Body of pancreas (tissue), 4 donors: ENCODE results near the gene LTB4R2. TPM values are rescaled to one million over a fixed set of nuclear protein-coding genes. Genes with fewer than 3 reads are reported as not detected.

Experiments used
- ATAC-seq: fragments of 150-250 bp; one replicate; pipeline ENCODE4 v1.9.1; 2016
- DNase-seq, 4 donors: peaks; one replicate each; pipeline ENCODE4 v3.0.0-alpha.2; 2019
- H3K27ac ChIP-seq, 4 donors: fragments of 200-600 bp; sonication (generic); 1 replicate in 3 of 4; 2 replicates in 1 of 4; pipeline versions ENCODE4 v1.5.1 to v1.6.1; 2016 to 2019; ENCODE audit warnings: mild to moderate bottlenecking in 1 of 4, mixed read lengths in 1 of 4, moderate library complexity in 1 of 4
- H3K27me3 ChIP-seq, 2 donors: fragments of 200-600 bp; sonication (generic); one replicate each; pipeline ENCODE4 v1.6.0; 2016; ENCODE audit warnings: mild to moderate bottlenecking in 1 of 2
- H3K36me3 ChIP-seq, 2 donors: fragments of 200-600 bp; sonication (generic); replicated peaks in 1 of 2; 2 replicates each; pipeline ENCODE4 v1.5.1; 2016; ENCODE audit warnings: low read depth in 2 of 2; ENCODE audit not compliant: insufficient read depth in 1 of 2
- H3K4me1 ChIP-seq: fragments of 200-600 bp; sonication (generic); one replicate; pipeline ENCODE4 v1.6.0; 2016
- H3K4me3 ChIP-seq, 2 donors: fragments of 200-600 bp; sonication (generic); 1 replicate in 1 of 2; 2 replicates in 1 of 2; pipeline ENCODE4 v1.5.1; 2016 to 2019
- H3K9me3 ChIP-seq, 3 donors: fragments of 200-600 bp; sonication (generic); 1 replicate in 2 of 3; 2 replicates in 1 of 3; pipeline ENCODE4 v1.5.1; 2016
- POLR2A ChIP-seq, 3 donors: fragments of 450-650 bp; IDR thresholded peaks; one replicate each; pipeline ENCODE4 v1.6.1; 2016; ENCODE audit warnings: antibody characterized with exemption in 3 of 3, mild to moderate bottlenecking in 2 of 3
- WGBS, 2 donors: methylation state at CpG; one replicate each; pipeline ENCODE4 v1.1.5; 2017; 5-methylcytosine and 5-hydroxymethylcytosine counted together
- intact Hi-C: fragments of 100-400 bp; cut with DNase I; formaldehyde crosslinking; loops from one replicate; pipeline ENCODE4 v1.15.1; 2023
- total RNA-seq, 2 donors: library from RNA; depleted of rRNA; stranded (reverse); fragments of >200 nt; gene quantifications; one replicate each; pipeline ENCODE4 v1.1.0, GENCODE V29; 2016
- TF ChIP-seq, protein P1 (sequence below), 7 experiments: fragments of 450-650 bp in 4 of 7; fragments of 200-600 bp in 3 of 7; sonication (generic) in 3 of 7; IDR thresholded peaks; one replicate each; pipeline ENCODE4 v1.5.1; 2016 to 2019; ENCODE audit warnings: antibody characterized with exemption in 7 of 7

LTB4R2 gene
- total RNA-seq, 2 donors from 2014 or later = 10.9 to 31.3 TPM

DNA sequence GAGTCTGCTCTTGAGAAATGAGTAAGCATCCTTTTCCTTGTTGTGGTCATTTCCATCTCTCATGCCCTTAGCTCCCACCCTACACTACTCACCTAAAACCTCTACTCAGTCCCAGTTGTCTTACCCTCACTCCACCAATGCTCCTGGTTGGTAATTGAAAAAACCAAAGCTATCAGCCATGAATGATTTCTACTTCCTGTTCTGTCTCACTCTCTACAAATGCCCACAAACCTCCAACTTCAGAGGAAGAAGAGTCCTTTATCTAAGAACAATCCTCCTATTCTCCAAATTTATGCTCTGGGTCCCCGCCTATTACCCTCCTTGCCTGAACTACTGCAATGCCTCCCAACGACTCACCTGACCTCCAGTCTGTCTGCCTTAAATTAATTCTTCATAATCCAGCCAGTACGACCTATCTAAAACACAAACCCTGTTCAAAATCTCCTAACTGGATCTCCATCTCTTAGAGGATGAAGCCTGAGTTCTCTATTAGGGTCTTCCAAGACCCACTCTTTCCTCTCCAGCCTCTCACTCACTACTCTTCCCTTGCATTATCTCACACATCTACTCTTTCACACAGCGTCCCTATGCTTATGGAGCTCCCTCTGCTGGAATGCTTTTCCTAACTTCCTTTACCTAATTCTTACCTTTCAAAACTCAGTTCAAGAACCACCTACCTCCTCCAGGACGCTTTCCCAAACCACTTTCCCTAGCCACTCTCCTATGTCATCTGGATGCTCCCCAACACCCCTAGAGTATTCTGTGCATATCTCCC, 12.6 kb upstream of the LTB4R2 start:
- TF ChIP-seq, protein P1, sequence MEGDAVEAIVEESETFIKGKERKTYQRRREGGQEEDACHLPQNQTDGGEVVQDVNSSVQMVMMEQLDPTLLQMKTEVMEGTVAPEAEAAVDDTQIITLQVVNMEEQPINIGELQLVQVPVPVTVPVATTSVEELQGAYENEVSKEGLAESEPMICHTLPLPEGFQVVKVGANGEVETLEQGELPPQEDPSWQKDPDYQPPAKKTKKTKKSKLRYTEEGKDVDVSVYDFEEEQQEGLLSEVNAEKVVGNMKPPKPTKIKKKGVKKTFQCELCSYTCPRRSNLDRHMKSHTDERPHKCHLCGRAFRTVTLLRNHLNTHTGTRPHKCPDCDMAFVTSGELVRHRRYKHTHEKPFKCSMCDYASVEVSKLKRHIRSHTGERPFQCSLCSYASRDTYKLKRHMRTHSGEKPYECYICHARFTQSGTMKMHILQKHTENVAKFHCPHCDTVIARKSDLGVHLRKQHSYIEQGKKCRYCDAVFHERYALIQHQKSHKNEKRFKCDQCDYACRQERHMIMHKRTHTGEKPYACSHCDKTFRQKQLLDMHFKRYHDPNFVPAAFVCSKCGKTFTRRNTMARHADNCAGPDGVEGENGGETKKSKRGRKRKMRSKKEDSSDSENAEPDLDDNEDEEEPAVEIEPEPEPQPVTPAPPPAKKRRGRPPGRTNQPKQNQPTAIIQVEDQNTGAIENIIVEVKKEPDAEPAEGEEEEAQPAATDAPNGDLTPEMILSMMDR (IDR thresholded peaks at IDR 0.05) = peak; percentile 18 to 69 (median 47)
- no peak for TF ChIP-seq POLR2A (IDR thresholded peaks at IDR 0.05)
- H3K36me3 ChIP-seq = peaks cover 0 to 6% of the 10 kb centered on the region in 2 donors
- H3K27me3 ChIP-seq = no peaks in the 10 kb centered on the region
- no peak overlapping the region for H3K4me3 ChIP-seq
- peaks cover 45% of the 10 kb centered on the region for H3K4me1 ChIP-seq
- ATAC-seq (no peak), DNase-seq (no peak)
- no peaks in the 10 kb centered on the region for H3K9me3 ChIP-seq
- intact Hi-C loops = no loop called here
- peak overlapping the region in 2 of 4 donors; percentile 20 to 22 for H3K27ac ChIP-seq
- WGBS, 2 donors = 26 to 27% methylated on average over 5 of the region's 5 CpGs

DNA sequence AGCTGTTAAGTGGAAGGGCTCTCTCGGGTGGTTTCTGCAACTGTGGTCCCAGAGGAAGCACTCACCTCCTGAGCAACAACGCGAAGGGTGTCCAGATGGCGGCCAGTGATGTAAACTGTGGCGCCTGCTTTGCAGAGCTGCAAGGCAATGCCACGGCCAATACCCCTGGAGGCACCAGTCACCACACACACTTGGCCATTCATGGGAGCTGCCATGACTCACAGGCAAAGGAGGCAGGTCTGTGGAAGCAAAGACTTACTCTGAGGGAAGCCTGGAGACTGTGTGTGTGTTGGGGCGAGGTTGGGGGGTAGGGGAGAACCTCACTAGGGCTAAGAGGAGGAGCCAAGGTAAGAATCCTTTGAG, 11.1 kb upstream of the LTB4R2 start:
- H3K27ac ChIP-seq = peak overlapping the region; percentile 61 to 91 (median 85)
- peak; percentile 6 for ATAC-seq
- no peaks in the 10 kb centered on the region for H3K27me3 ChIP-seq
- peaks cover 0 to 18% of the 10 kb centered on the region in 2 donors for H3K36me3 ChIP-seq
- DNase-seq = peak in 1 of 4 donors; percentile 32
- peak overlapping the region; percentile 89 to 95 for H3K4me3 ChIP-seq
- H3K9me3 ChIP-seq = no peaks in the 10 kb centered on the region
- intact Hi-C loops = no loop called here
- H3K4me1 ChIP-seq = peaks cover 45% of the 10 kb centered on the region
- WGBS, 2 donors = 17 to 25% methylated on average over 7 of the region's 7 CpGs
- TF ChIP-seq, protein P1 (IDR thresholded peaks at IDR 0.05) = no peak
- no peak for TF ChIP-seq POLR2A (IDR thresholded peaks at IDR 0.05)

DNA sequence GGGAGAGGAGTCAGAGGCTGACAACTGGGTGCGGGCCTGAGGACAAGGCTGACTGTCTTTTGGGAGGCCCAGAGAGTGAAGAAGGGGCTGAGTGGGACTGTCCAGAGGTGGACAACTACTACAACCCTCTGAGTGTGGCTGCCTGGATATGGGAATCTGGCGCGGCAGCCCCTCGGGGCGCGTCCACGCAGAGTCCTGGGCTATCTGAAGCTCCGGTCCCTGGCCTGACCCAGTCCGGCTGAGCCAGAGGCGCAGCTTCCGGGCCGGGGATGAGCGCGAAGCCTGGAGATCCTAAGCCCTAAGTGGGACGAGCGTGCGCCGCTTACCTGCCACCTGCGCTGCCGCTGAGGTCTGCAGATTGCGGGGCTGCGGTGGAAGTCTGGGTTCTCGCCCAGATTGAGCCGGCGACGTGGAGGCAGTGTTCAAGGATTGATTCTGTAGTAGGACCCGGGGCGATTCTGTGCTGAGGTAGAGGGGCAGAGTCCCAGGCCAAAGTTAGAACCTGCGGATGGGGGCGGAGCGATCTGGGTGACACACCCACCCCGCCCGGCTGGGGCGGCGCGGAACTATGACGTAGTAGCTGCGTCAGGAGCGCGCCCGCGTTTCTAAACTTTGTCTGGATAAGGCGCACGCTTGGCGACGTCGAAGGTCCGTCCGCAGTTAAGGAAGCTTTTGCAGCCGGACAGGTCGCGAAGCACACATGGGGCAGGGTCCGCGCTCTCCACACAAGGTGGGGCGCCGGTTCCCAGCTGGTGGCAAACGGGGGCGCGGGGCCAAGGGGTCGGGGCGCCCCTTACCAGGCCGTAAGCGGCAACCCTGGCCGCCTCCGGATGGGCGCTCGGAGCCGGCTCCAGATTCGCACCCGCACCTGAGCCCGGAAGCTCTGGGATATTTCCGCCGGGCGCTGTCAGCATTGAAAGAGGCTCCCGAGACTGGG, 10.4 kb upstream of the LTB4R2 start, which contains the start of the genes DHRS1 and NOP9:
Gene DHRS1, minus strand, starts transcription at position 526 of the 937 bp plus-strand sequence. CDS start 674 bp downstream, outside the sequence.
Gene NOP9, plus strand, starts transcription at position 596 of the 937 bp plus-strand sequence. Its CDS starts 105 bp downstream, at position 701.
- peaks cover 45% of the 10 kb centered on the region for H3K4me1 ChIP-seq
- ATAC-seq (peak; percentile 95), DNase-seq (peak; percentile 91 to 94 (median 93))
- peaks cover 6 to 24% of the 10 kb centered on the region in 2 donors for H3K36me3 ChIP-seq
- H3K27ac ChIP-seq = peak within 1 kb of the TSS; percentile 61 to 91 (median 85)
- no peaks in the 10 kb centered on the region for H3K9me3 ChIP-seq
- H3K4me3 ChIP-seq = peak within 1 kb of the TSS; percentile 89 to 95
- H3K27me3 ChIP-seq = no peaks in the 10 kb centered on the region
- peak in 2 of 3 donors; percentile 74 to 82 for TF ChIP-seq POLR2A (IDR thresholded peaks at IDR 0.05)
- TF ChIP-seq, protein P1 (IDR thresholded peaks at IDR 0.05) = peak in 2 of 7 experiments; percentile 12 to 16
- 0% methylated on average over 2 to 70 of the region's 75 CpGs for WGBS, 2 donors
- intact Hi-C loops = no loop called here

DNA sequence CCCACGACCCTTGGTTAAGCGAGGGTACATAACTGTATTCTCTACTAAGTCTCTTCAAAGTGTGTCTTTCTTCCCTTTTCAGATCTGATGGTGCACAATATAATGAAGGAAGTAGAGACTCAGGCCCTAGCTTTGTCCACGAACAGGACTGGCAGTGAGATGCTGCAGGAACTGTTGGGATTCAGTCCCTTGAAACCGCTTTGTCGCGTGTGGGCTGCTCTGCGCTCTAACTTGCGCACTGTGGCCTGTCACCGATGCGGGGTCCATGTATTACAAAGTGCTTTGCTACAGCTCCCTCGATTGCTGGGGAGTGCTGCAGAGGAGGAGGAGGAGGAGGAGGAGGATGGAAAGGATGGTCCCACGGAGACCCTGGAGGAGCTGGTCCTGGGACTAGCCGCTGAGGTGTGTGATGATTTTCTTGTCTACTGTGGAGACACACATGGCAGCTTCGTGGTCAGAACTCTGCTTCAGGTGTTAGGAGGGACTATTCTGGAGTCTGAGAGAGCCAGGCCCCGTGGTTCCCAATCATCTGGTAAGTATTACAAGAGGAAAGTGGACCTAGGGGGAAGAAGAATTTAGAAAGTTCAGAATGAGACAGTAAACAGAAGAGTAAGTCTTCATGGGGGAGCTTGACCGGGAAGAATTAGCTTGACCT, 9.5 kb upstream of the LTB4R2 start:
- TF ChIP-seq POLR2A (IDR thresholded peaks at IDR 0.05) = no peak
- TF ChIP-seq, protein P1 (IDR thresholded peaks at IDR 0.05) = no peak
- Histone ChIP-seq H3K27me3 (no peaks in the 10 kb centered on the region), H3K27ac (peak overlapping the region; percentile 61 to 91 (median 85)), H3K9me3 (no peaks in the 10 kb centered on the region), H3K4me1 (peaks cover 45% of the 10 kb centered on the region), H3K36me3 (peaks cover 6 to 31% of the 10 kb centered on the region in 2 donors), H3K4me3 (peak overlapping the region; percentile 89 to 95)
- 19 to 20% methylated on average over 12 to 16 of the region's 16 CpGs for WGBS, 2 donors
- ATAC-seq (no peak), DNase-seq (no peak)
- intact Hi-C loops = no loop called here
